Measurements from ENCODE around the gene ISY1.
A peak's percentile ranks its signal among the peaks of the same experiment; 100 is the strongest.

DNA sequence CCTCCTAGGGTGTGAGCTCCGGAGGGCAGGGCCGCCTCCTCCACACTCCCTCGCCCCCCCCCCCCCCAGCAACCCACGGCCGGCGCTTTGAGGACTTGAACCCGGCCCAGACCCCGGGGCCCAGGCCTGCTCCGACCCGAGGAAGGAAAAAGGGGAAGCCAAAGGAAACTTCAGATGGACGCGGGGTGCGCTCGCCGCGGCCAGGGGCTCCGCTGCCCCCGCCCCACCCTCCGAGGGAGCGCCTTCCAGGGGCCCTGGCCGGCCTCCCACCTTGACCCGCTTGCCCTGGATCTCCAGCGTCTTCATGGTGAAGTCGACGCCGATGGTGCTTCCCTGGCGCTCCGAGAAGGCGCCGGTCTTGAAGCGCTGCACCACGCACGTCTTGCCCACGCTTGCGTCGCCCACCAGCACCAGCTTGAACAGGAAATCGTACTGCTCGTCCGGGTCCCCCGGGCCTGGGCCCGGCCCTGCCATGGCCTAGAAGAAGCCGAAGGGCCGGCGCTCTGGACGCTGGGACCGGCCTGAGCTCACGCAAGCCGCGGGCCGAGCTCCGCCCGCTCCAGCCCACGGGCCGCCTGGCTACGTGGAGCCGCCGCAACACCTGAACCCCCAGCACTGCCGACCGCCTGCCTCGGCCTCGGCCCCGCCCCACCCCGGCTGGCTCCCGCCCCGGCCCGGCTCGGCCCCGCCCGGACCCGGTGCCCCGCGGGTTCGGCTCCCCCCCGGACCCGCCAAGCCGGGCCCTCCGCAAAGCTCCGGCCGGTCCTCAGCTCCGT lies 39.7 kb downstream of the ISY1 start:
- TF ChIP-seq, protein P1, sequence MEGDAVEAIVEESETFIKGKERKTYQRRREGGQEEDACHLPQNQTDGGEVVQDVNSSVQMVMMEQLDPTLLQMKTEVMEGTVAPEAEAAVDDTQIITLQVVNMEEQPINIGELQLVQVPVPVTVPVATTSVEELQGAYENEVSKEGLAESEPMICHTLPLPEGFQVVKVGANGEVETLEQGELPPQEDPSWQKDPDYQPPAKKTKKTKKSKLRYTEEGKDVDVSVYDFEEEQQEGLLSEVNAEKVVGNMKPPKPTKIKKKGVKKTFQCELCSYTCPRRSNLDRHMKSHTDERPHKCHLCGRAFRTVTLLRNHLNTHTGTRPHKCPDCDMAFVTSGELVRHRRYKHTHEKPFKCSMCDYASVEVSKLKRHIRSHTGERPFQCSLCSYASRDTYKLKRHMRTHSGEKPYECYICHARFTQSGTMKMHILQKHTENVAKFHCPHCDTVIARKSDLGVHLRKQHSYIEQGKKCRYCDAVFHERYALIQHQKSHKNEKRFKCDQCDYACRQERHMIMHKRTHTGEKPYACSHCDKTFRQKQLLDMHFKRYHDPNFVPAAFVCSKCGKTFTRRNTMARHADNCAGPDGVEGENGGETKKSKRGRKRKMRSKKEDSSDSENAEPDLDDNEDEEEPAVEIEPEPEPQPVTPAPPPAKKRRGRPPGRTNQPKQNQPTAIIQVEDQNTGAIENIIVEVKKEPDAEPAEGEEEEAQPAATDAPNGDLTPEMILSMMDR (IDR thresholded peaks at IDR 0.05), result peak in 1 of 5 experiments; percentile 16
- TF ChIP-seq EP300 (IDR thresholded peaks at IDR 0.05; ENCODE audit: low read depth) (no peak), POLR2A (IDR thresholded peaks at IDR 0.05) (peak; percentile 23)
